Measurements from ENCODE around the gene RABAC1.

DNA sequence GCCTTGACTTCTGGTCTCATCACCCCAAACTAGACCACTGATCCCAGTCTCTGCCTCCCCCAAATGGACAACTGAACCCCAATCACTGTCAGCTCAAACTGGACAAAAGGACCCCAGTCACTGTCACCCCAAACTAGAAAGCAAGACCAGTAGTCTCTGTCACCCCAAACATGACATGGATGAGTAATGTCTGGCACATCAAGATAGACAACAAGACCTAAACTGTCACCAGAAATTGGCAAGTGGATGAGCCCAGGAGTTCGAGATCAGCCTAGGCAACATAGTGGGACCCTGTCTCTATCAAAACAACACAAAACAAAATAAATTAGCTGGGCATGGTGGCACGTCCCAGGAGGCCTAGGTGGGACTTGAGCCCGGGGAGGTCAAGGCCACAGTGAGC is 12.0 kb downstream of the RABAC1 start:
- TF ChIP-seq, protein P1, sequence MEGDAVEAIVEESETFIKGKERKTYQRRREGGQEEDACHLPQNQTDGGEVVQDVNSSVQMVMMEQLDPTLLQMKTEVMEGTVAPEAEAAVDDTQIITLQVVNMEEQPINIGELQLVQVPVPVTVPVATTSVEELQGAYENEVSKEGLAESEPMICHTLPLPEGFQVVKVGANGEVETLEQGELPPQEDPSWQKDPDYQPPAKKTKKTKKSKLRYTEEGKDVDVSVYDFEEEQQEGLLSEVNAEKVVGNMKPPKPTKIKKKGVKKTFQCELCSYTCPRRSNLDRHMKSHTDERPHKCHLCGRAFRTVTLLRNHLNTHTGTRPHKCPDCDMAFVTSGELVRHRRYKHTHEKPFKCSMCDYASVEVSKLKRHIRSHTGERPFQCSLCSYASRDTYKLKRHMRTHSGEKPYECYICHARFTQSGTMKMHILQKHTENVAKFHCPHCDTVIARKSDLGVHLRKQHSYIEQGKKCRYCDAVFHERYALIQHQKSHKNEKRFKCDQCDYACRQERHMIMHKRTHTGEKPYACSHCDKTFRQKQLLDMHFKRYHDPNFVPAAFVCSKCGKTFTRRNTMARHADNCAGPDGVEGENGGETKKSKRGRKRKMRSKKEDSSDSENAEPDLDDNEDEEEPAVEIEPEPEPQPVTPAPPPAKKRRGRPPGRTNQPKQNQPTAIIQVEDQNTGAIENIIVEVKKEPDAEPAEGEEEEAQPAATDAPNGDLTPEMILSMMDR (IDR thresholded peaks at IDR 0.05): no peak
- TF ChIP-seq EP300 (IDR thresholded peaks at IDR 0.05): no peak

All from tibial nerve (tissue), 4 donors.